HCT116 (cell line): Measurements from ENCODE around the gene USP21. TPM values are rescaled to one million over a fixed set of nuclear protein-coding genes. Genes with fewer than 3 reads are reported as not detected.

ENCODE experiments used
- ATAC-seq: fragments of 200-7000 bp; cut with Tn5 transposase; 2 replicates; pipeline ENCODE4 v1.9.1; 2020; ENCODE audit warnings: mild to moderate bottlenecking, moderate library complexity
- BruUV-seq: library from RNA; stranded (reverse); fragments of 400-500 nt; replicated peaks from 2 replicates; lab custom pipeline; 2021; lab: Mats Ljungman, UMichigan
- CTCF ChIA-PET: fragments of 300-600 bp; sonication (Branson Sonifier 250); formaldehyde crosslinking; loops from one replicate; lab custom pipeline; 2021; ENCODE audit warnings: antibody characterized with exemption; lab: Charles Lee
- POLR2A ChIA-PET: fragments of 300-600, 350-600 bp; sonication (Branson Sonifier 250); formaldehyde crosslinking; loops from one replicate; lab custom pipeline; 2021; ENCODE audit warnings: antibody characterized with exemption; lab: Charles Lee
- RAD21 ChIA-PET, 2 experiments: fragments of 300-600 bp; sonication (Branson Sonifier 250); formaldehyde crosslinking; loops; one replicate each; lab custom pipeline; 2023; ENCODE audit warnings: low total read pairs in 2 of 2; ENCODE audit not compliant: uncharacterized antibody in 2 of 2, unreplicated experiment in 2 of 2, low non-redundant PET in 1 of 2; lab: Charles Lee
- DNase-seq: peaks from one replicate; pipeline ENCODE4 v3.0.0-alpha.2; 2010; ENCODE audit warnings: low read depth, low spot score
- H2AFZ ChIP-seq: fragments of 200-600 bp; shearing (Covaris generic), sonication (generic); 2 replicates; pipeline ENCODE4 v1.6.1; 2017; ENCODE audit warnings: low read depth, mixed run types, mixed read lengths, antibody characterized with exemption, low read length; ENCODE audit not compliant: poor library complexity, severe bottlenecking
- H3K27ac ChIP-seq: 2 replicates; pipeline ENCODE4 v1.5.1; 2012; ENCODE audit warnings: low read depth, low read length
- H3K27me3 ChIP-seq: fragments of 200-600 bp; sonication (generic); 2 replicates; pipeline ENCODE4 v1.6.1; 2016; ENCODE audit warnings: mixed run types, low read length, mixed read lengths; ENCODE audit not compliant: insufficient read depth
- H3K36me3 ChIP-seq, 2 experiments: fragments of 200-500 bp in 1 of 2; fragments of 200-600 bp in 1 of 2; sonication (Bioruptor generic) in 1 of 2; sonication (generic) in 1 of 2; 2 replicates each; pipeline versions ENCODE4 v1.5.1 to v1.6.1; 2014 to 2016; ENCODE audit warnings: low read length in 2 of 2, inconsistent platforms in 1 of 2, mixed read lengths in 1 of 2, mixed run types in 1 of 2; ENCODE audit not compliant: insufficient read depth in 2 of 2, control insufficient read depth in 1 of 2
- H3K4me1 ChIP-seq, 2 experiments: fragments of 200-600 bp in 1 of 2; sonication (generic) in 1 of 2; 2 replicates each; pipeline versions ENCODE4 v1.5.1 to v1.6.1; 2012 to 2017; ENCODE audit warnings: low read length in 2 of 2, inconsistent platforms in 1 of 2, mild to moderate bottlenecking in 1 of 2, mixed read lengths in 1 of 2, mixed run types in 1 of 2, moderate library complexity in 1 of 2; ENCODE audit not compliant: insufficient read depth in 2 of 2, control insufficient read depth in 1 of 2
- H3K4me2 ChIP-seq: fragments of 200-600 bp; sonication (generic); 2 replicates; pipeline ENCODE4 v1.6.1; 2017; ENCODE audit warnings: mixed run types, low read length, mixed read lengths
- H3K4me3 ChIP-seq, 2 experiments: fragments of 200-600 bp in 1 of 2; sonication (generic) in 1 of 2; replicated peaks in 1 of 2; 2 replicates each; pipeline ENCODE4 v1.5.1; 2011 to 2016; ENCODE audit warnings: low read length in 2 of 2, control low read depth in 1 of 2, low read depth in 1 of 2, mild to moderate bottlenecking in 1 of 2, mixed read lengths in 1 of 2, mixed run types in 1 of 2
- H3K79me2 ChIP-seq: fragments of 200-600 bp; sonication (generic); 2 replicates; pipeline ENCODE4 v1.6.1; 2017; ENCODE audit warnings: mild to moderate bottlenecking, mixed run types, low read length, moderate library complexity, mixed read lengths; ENCODE audit not compliant: insufficient read depth
- H3K9ac ChIP-seq: fragments of 200-600 bp; sonication (generic); 2 replicates; pipeline ENCODE4 v1.6.1; 2016; ENCODE audit warnings: low read length, mixed read lengths
- H3K9me2 ChIP-seq: fragments of 200-600 bp; sonication (generic), shearing (Covaris generic); 2 replicates; pipeline ENCODE4 v1.6.1; 2017; ENCODE audit warnings: mixed run types, mild to moderate bottlenecking, moderate library complexity; ENCODE audit not compliant: insufficient read depth
- H3K9me3 ChIP-seq, 2 experiments: fragments of 200-500 bp in 1 of 2; fragments of 200-600 bp in 1 of 2; sonication (Bioruptor generic) in 1 of 2; sonication (generic) in 1 of 2; 2 replicates each; pipeline ENCODE4 v1.6.1; 2014 to 2017; ENCODE audit warnings: low read length in 2 of 2, mixed read lengths in 2 of 2, inconsistent platforms in 1 of 2, low read depth in 1 of 2, mild to moderate bottlenecking in 1 of 2, mixed run types in 1 of 2, moderate library complexity in 1 of 2; ENCODE audit not compliant: control insufficient read depth in 1 of 2, insufficient read depth in 1 of 2
- H4K20me1 ChIP-seq: fragments of 200-600 bp; sonication (generic), shearing (Covaris generic); 2 replicates; pipeline ENCODE4 v1.6.1; 2017; ENCODE audit warnings: mixed run types, mild to moderate bottlenecking, moderate library complexity; ENCODE audit not compliant: insufficient read depth
- ATF3 ChIP-seq: IDR thresholded peaks from 2 replicates; pipeline ENCODE4 v1.6.1; 2012
- CBX3 ChIP-seq: IDR thresholded peaks from 2 replicates; pipeline ENCODE4 v1.6.1; 2012; ENCODE audit warnings: low read depth
- EGR1 ChIP-seq: IDR thresholded peaks from 2 replicates; pipeline ENCODE4 v1.6.1; 2012; ENCODE audit warnings: low read depth
- ELF1 ChIP-seq: IDR thresholded peaks from 2 replicates; pipeline ENCODE4 v1.6.1; 2012; ENCODE audit warnings: low read depth, borderline replicate concordance
- EZH2phosphoT487 ChIP-seq: fragments of 200-600 bp; IDR thresholded peaks from 2 replicates; pipeline ENCODE4 v1.6.1; 2018; ENCODE audit warnings: antibody characterized with exemption, borderline replicate concordance
- JUND ChIP-seq: IDR thresholded peaks from 2 replicates; pipeline ENCODE4 v1.6.1; 2012
- MAX ChIP-seq: IDR thresholded peaks from 2 replicates; pipeline ENCODE4 v1.6.1; 2012
- RAD21 ChIP-seq: IDR thresholded peaks from 2 replicates; pipeline ENCODE4 v1.6.1; 2012; ENCODE audit warnings: low read depth, mild to moderate bottlenecking
- SIN3A ChIP-seq: IDR thresholded peaks from 2 replicates; pipeline ENCODE4 v1.6.1; 2012; ENCODE audit warnings: low read depth
- SP1 ChIP-seq: IDR thresholded peaks from 2 replicates; pipeline ENCODE4 v1.6.1; 2012; ENCODE audit warnings: low read depth
- SRF ChIP-seq: IDR thresholded peaks from 2 replicates; pipeline ENCODE4 v1.6.1; 2012; ENCODE audit warnings: low read depth
- TCF7L2 ChIP-seq: IDR thresholded peaks from 2 replicates; pipeline ENCODE4 v1.7.0; 2011; ENCODE audit warnings: borderline replicate concordance, inconsistent platforms; ENCODE audit not compliant: insufficient read depth, insufficient read length; ENCODE audit errors: extremely low read depth
- YY1 ChIP-seq: IDR thresholded peaks from 2 replicates; pipeline ENCODE4 v1.6.1; 2011; ENCODE audit warnings: low read length, low read depth, moderate library complexity, mild to moderate bottlenecking; ENCODE audit not compliant: insufficient replicate concordance; ENCODE audit errors: extremely low read depth
- ZBTB33 ChIP-seq: IDR thresholded peaks from 2 replicates; pipeline ENCODE4 v1.6.1; 2011; ENCODE audit warnings: mild to moderate bottlenecking, low read length, moderate library complexity; ENCODE audit not compliant: insufficient replicate concordance; ENCODE audit errors: extremely low read depth
- ZNF274 ChIP-seq: fragments of 200-500 bp; sonication (Bioruptor generic); IDR thresholded peaks from 2 replicates; pipeline ENCODE4 v1.6.1; 2014; ENCODE audit warnings: mild to moderate bottlenecking, low read depth, low read length, inconsistent platforms
- intact Hi-C: fragments of 100-400 bp; cut with micrococcal nuclease; formaldehyde crosslinking; loops from 2 replicates; pipeline ENCODE4 v1.10.0; 2022
- total RNA-seq: library from RNA; stranded (reverse); gene quantifications from one replicate; pipeline ENCODE4 v1.2.1, GENCODE V29; 2021; ENCODE audit not compliant: unreplicated experiment

The USP21 gene
- total RNA-seq, 1 experiment from 2014 or later, result 22.1 TPM

GRCh38 chr1:161111527-161111926 is 47.8 kb upstream of the USP21 start:
- H3K27me3 ChIP-seq, result no peaks in the 10 kb centered on the region
- peaks cover 16% of the 10 kb centered on the region; the same call in 1 of the 2 replicates for H4K20me1 ChIP-seq
- peaks cover 2 to 21% of the 10 kb centered on the region in 2 experiments; a peak in 1 of 4 replicates for H3K36me3 ChIP-seq
- peaks cover 99% of the 10 kb centered on the region for H3K79me2 ChIP-seq
- no peaks in the 10 kb centered on the region for H3K9me3 ChIP-seq
- TF ChIP-seq EZH2phosphoT487 (no peak), SP1 (no peak), TCF7L2 (no peak)
- peaks cover 22 to 36% of the 10 kb centered on the region in 2 experiments for H3K4me1 ChIP-seq
- DNase-seq (no peak), ATAC-seq (no peak)
- BruUV-seq, result no TSS peak
- POLR2A ChIA-PET, result interaction anchor here (0.9 to 1.2 kb wide), 2 partner anchors 10 to 31 kb away, joined by 3 read pairs; no protein-coding TSS in a partner anchor
- no peaks in the 10 kb centered on the region for H3K9me2 ChIP-seq
- RAD21 ChIA-PET, result no interaction called here
- no peak overlapping the region for H3K4me3 ChIP-seq
- no peak overlapping the region for H3K9ac ChIP-seq
- H3K27ac ChIP-seq, result no peak overlapping the region
- intact Hi-C loops, result no loop called here
- no peak overlapping the region for H3K4me2 ChIP-seq
- H2AFZ ChIP-seq, result no peak overlapping the region
- CTCF ChIA-PET, result no interaction called here

- CTCF ChIA-PET, result no interaction called here
- H3K9ac ChIP-seq, result no peak overlapping the region
- H3K9me2 ChIP-seq, result no peaks in the 10 kb centered on the region
- peaks cover 15% of the 10 kb centered on the region; the same call in 1 of the 2 replicates for H4K20me1 ChIP-seq
- H3K4me3 ChIP-seq, result no peak overlapping the region
- H3K4me1 ChIP-seq, result peaks cover 27 to 46% of the 10 kb centered on the region in 2 experiments
- no peak for ATAC-seq
- peaks cover 100% of the 10 kb centered on the region for H3K79me2 ChIP-seq
- no peaks in the 10 kb centered on the region for H3K9me3 ChIP-seq
- no peak overlapping the region for H2AFZ ChIP-seq
- POLR2A ChIA-PET, result no interaction called here
- DNase-seq, result no peak
- RAD21 ChIA-PET, result no interaction called here
- H3K36me3 ChIP-seq, result peaks cover 0 to 21% of the 10 kb centered on the region in 2 experiments; a peak in 1 of 4 replicates
- no peak overlapping the region for H3K27ac ChIP-seq
- BruUV-seq, result no TSS peak
- no peaks in the 10 kb centered on the region for H3K27me3 ChIP-seq
- intact Hi-C loops, result no loop called here
- H3K4me2 ChIP-seq, result peak overlapping the region; percentile 84; the same call in 1 of the 2 replicates
- TF ChIP-seq ATF3 (no peak), SRF (no peak), JUND (no peak), MAX (no peak), RAD21 (no peak), TCF7L2 (no peak), SP1 (no peak), EGR1 (no peak), EZH2phosphoT487 (no peak), ZNF274 (no peak), ELF1 (no peak), ZBTB33 (no peak), SIN3A (no peak), YY1 (no peak), CBX3 (no peak)
These were observed 45.4 kb upstream of the USP21 start for GRCh38 chr1:161113915-161114314.
